HG02798 (cell line): Measurements from ENCODE around the gene MCC.

Source experiments
- ATAC-seq: cut with Tn5 transposase; IDR thresholded peaks from one replicate; pipeline ENCODE4 v1.9.1; 2021; ENCODE audit warnings: mild to moderate bottlenecking; ENCODE audit not compliant: unreplicated experiment, poor library complexity

The MCC gene

DNA sequence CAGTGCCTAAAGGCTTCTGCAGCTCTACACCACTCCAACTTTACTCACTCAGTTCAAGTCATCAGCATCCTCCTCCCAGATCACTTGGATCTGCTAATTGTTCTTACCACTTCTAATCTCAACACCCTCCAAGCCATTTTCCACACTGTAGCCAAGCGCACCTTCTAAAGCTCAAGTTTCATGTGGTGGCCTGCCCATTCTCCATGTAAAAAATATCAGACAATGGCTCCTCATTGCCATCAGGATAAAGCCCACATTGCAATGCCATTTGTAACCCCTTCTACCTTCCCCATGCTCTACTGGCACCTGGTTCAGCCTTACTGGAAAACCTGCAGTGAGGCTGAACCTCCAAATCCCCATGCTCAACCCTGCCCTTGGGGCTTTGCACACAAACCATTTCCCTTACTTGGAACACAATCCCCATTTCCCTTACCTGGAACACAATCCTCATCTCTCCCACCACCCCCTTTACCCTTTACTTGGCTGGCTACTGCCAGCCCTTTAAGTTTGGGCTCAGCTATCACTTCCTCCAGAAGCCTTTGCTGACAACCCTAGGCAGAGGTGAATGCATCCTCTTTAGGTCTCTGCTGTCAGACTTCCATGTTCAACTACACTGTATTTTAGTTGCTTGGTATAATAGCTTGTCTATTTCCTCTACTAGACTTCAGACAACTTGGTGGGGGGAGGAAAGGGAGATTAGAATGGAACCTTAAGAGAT, 273.5 kb downstream of the MCC start:
- ATAC-seq = no peak

DNA sequence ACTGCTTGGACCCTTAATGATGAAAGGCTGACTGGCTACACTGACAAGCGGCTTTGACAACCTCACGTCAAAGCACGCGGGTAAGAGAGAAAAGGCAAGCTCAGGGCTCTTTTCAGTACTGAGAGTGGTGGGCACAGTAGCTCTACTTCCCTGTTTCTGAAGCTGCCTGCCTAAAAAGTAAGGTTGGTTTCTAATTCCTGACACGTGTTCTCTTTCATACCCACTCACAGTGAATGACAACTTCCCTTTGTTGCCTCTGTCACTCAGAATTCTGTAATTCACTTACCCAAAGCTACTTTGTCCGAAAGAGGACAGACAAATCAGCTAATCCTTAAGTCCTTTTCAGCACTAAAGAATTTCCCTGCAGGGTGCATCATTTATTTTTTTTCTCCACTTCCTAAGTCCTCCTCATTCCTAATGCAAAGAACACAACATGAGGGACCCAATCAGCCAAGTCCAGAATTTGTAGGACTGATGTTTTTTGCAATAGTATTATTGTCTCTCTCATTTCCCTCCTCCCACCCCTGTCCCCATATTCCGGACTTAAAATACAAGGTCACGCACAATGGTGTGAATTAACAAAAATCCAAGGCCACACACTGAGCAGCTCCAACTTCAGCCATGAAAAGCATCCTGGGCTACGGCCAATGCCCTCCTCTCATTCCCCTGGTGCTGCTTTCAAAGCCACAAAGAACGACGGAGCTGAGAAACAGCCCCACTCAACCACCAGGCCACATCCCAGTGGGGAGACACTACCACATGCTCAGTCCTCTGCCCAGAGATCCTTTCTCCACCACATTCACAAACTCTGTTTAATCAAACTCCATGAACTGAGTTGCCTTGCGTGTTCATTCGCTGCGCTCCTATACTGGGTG, 274.5 kb downstream of the MCC start:
- ATAC-seq = no peak

DNA sequence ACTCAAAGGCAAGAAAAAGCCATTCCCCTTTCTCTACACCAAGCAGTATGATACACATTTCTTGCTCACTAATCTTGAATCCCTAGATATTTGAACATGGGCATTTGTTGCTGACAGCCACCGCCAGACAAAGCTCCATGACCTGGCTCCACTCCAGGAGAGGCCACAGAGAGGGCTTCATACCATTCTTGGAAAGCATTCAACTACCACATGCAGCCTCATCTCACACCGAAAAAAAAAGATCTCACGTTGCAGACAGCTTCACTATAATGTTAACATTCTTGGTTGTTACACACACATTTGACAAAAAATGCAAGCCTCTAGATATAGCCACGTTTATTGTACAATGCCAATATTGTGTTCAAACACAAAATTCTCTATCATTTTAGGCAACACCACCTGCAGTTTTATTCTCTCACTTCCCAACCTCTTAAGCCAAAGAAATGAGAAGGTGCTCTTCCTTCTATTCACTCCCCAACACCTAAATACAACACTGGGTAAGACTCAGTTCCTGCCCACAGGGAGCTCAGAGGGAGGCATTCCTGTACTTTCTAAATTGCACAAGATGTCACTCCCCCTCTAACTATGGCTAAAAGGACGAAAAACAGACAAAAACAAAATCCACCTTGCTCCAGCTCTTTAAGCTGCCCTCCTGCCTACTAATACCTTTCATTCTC, 275.9 kb downstream of the MCC start:
- ATAC-seq = no peak

DNA sequence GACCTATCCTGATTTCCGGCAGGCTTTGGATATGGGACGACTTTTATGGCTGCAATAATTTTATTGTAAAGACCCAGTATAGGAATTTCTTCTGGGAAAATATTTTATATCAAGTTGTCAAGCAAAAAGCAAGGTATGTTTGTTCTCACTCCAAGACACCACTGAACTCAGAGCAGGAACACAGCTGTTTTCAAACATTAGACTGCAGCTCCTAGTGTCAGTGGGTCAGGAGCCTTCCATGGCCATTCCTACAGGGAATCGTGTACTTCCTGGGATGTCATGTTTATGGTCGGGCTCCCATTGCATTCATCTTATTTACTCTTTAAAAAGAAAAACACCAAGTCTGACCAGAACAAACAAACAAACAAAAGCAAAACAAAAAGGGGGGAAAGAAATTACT, 278.8 kb downstream of the MCC start:
- ATAC-seq = no peak

DNA sequence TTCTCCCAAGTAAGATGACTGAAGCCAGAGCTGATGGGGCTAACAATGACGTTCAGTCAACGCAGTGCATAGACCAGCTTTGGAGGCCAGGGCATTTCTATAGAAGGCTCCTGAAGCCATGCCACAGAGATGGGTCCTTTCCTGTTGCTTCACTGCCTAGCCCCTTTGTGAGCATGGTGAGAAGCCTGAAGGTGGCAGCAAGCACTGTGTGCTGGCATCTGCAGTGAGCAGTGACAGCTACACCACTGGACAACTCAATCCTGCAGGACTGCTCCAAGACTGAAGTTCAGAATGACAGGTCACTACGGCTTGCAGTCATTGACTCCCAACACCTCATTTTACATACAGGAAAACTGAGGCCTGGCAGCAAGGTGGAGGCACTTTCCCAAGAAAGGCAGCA, 282.4 kb downstream of the MCC start:
- ATAC-seq = no peak

DNA sequence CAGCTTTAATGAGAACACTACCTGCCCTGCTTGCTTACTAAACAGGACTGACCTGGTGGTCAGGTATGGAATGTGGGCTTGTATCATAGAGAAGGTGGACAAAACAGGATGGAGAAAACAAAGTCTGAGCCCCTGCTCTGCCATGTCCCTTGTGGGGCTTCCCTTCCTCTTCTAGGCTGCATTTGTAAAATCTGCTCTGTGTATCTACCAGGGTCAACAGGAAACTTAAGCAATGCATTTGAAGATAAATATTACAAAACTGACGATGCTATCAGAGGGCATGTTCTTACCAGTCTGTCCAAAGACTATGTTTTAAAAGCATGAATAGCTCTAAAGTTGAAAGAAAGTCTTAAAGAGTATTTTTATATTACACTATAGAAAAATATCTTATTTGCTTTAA, 282.9 kb downstream of the MCC start:
- ATAC-seq = no peak

DNA sequence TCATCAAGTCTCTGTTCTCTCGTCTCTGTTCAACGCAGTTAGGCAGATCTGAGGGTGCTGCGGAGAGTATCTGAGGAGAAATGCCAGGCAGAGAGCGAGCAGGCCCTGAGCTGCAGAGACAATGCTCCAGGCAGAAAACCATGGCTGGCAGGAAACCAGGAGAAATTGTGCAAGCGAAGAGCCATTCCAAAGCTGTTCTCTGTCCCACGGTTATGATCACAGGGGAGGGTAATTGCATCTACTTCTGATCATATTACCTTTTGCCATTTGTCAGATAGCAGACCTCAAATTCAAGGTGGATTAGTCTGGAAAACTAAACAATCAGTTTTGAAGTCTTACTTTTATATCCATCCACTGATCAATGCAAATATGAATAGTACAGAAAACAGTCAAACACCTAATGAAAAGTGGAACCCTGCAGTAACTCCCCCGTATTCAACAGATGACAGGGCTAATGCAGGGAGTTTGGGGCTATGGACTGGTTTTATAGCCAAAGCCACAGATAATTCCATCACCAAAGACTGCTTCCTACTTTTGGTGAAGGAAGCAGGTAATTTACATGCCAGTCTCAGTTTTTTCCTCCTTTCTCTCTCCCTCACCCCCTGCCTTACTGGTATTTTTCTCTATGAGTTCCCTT, 283.6 kb downstream of the MCC start:
- ATAC-seq = no peak

DNA sequence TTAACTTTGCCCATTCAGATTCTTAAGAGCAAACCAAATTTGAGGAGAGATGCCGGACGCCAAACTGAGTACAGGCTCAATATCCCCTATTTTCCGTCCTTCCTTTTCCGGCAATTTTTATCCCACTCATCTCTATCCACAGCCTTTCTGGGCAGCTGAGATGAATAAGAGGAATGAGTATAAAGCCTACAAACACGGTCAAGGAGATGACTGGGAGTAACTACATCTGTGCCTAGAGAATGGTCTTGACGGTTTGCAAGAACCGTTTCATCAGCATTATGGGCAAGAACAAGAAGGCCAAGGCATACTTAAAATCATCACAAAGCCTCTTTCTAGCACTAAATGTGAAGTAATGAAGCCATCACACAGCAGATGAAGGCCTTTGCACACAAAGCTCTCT, 284.3 kb downstream of the MCC start:
- no peak for ATAC-seq

DNA sequence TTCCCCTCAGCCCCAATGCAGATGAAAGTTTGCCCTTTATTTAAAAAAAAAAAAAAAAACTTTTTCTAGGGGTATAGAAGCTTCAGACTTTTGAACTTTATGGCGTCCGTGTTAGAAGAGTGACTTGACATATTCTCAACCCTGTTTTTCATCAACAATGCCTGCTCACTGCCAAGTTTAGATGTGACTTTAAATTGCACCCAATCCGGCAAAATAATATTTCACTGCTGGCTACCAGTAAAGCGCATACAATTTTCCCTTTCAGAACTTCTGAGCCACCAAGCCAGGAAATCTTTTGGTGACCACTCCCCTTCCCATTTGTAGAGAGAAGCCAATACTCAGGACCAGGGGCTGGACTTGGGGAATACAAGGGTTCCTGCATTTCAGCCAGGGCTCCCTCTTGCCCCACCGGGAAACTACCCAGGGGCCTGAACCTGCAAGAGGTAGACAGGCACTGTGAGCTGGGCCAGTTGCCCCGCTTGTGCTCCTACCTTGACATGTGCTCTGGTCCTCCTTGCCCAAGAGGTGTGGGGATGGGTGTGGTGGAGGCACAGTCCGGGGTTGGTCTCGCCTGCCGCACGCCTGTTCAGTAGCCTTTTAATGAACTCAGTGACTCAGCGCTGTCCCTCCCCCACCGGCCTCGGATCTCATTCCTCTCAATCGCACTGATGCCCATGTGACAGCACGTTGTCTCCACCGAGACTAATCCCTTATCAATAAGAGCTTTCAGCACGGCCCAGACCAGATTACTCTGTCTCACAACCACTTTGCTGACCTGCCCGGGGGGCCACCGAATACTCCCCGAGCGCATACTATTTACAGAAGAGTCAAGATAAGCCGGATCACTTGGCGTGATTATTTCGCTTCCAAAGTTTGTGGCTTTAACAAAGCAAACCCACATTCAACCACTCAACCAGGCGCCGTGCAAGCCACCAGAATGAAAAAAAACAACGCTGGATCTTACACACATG, 285.2 kb downstream of the MCC start:
- ATAC-seq = no peak

DNA sequence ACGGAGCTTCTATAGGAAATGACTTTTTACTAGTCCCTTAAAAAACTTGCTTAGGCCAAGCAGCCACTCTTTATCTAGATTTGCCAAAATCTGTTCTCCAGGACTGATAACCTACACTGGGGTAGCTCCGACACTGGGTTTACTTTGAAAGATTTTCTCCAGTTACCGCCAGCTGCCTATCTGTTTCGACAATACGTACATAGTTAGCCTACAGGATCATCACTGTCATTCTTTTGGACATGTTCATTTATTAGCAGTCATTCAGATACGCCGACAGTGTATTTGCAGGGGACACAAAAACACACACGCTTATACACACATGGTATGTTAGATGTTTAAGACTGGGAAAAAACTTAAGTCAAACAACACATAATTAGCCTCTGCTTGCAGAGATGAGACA, 286.0 kb downstream of the MCC start:
- no peak for ATAC-seq

DNA sequence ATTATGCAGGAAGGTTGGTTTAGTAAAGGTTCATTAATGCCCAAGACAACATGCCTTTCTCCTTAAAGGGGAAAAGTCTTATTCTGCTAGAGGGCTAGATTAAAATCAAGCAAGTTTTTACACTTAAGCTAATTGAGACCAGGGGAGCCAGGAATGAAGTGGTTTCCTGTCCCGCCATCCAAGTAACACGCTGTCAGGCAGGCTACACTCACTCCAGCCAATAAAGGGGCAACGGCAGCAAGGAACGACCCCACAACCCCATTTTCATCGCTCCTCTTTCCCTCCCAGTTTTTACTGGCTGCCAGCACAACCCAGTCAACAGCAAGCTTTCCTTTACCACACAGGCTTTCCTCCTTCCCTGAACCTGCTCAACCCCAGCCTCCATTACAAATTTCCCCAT, 286.5 kb downstream of the MCC start:
- no peak for ATAC-seq

DNA sequence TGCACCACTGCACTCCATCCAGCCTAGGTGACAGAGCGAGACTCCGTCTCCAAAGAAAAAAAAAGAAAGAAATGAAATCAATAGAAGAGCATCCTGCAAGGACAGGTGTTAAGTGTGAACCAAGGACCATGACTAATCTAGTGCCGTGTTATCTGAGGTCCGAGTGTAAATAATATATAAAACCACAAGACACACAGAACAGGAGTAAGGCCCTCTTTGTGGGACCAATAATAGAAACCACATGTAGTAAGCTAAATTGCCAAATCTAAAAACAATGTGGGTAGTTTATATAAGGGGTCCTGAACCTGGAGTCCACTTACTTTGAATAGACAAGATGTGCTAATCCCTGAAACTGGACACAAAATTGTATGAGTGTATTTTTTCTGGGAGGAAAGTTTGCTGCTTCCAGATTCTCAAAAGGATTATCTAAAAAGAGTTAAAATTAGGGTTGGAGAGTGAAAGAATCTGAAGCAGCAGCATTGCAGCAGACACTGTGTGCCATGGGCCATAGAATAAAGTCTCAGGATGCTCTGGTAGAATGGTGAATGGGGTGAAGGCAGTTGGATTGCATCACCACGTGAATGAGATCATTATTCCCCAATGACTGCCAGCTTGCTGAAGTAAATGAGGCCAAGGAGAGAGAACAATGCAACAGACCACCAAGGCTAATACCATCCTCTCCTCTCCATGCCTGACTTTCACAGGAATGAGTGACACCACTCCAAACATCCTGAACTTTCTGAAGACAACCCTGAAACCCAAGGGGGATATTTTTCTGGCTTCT, 288.9 kb downstream of the MCC start:
- ATAC-seq = no peak

DNA sequence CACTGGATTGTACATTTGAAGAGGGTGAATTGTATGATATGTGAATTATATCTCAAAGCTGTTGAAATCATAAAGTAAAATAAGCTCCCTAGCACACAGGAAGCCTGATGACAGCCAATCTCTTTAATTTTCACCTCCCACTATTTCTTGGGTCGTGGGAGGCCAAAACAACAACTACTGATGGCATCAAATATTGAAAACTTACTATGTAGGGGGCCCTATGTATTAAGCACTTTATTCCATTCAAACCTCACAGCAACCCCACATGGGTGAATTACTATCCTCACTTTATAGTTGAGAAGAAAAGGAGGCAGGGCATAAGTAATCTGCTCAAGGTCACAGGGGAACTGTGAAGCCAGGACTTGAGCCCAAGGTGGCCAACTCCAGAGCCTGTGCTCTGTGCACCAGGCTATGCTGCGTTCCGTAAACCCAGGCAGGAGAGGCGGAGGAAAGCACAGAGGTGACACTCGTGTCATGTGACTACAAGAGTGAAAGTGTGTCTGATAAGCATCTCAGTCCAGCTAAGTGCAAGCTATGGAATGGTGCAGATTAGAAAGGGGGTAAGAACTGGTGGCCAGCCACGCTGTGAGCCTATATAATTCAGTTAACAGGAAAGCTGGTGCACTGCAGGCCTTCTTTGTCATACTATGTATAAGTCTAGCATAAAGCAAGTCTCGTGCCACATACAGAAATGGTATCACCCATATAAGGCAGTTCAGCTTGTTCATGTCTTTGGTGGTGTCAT, 290.6 kb downstream of the MCC start:
- no peak for ATAC-seq

DNA sequence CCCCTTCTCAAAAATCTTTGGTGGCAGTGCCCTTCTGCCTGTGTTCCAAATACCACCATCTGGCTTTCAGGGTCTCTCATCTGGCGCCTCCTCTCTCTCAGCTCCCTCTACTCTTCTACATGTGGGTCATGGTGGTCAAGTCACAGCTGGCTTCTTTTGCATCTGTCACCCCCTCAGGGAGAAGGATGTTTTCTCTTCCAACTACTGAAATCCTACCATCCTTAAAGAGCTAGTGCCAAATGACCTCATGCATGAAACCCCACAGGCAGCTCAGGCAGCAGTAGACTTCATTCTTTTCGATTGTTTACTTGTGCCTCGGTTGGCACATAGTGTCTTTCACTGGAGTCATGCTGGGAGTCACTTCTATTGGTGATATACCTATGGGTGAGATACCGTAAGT, 292.5 kb downstream of the MCC start:
- no peak for ATAC-seq

DNA sequence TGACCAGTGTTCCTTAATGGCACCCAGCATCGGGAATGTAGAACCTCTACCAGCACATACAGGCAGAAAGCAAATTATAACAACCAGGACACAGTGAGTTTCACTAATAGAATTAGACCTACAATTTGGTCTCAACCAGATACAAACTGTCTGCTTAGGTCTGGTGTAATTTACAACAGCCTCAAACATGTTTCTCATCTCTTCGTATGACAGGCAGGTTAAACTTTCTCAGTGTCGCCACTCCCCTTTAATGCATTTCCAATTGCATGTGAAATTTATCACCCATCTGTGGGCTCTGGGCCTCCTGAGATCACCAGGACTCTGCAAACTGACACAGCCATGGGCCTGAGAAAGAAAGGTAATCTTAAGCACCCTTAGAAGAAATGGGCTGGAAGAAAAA, 293.0 kb downstream of the MCC start:
- no peak for ATAC-seq

DNA sequence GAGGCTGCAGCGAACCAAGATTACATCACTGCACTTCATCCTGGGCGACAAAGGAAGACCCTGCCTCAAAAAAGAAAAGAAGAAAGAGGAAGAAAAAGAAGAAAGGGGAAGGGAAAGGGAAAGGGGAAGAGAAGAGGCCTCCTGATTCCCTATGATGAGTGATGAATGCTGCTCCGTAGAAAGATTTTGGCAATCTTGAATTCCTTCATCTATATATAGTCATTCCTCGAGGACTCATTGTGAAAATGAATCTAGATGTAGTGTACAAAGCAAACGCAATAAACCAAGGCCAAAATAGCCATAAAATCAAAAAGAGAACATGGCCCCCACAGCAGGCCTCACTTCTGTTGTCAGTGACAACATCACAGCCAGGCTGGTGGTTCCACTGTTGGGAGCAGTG, 293.7 kb downstream of the MCC start:
- ATAC-seq = no peak

DNA sequence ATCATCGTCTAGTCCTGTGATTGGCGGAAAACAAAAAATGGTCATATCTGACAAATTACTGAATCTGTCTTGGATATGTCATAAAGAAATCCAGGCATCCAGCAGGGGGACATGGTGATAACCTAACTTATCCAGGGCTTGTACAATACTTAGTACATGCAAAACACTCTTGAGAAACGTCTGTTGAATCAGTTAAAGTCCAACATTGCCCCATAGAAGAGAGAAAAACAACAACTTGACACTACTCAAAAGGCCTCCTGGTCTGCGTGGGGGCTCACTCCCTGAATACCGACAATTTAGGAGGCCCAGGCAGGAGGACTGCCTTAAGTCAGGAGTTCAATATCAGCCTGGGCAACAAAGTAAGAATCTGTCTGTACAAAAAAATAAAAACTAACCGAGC, 294.1 kb downstream of the MCC start:
- ATAC-seq = no peak

DNA sequence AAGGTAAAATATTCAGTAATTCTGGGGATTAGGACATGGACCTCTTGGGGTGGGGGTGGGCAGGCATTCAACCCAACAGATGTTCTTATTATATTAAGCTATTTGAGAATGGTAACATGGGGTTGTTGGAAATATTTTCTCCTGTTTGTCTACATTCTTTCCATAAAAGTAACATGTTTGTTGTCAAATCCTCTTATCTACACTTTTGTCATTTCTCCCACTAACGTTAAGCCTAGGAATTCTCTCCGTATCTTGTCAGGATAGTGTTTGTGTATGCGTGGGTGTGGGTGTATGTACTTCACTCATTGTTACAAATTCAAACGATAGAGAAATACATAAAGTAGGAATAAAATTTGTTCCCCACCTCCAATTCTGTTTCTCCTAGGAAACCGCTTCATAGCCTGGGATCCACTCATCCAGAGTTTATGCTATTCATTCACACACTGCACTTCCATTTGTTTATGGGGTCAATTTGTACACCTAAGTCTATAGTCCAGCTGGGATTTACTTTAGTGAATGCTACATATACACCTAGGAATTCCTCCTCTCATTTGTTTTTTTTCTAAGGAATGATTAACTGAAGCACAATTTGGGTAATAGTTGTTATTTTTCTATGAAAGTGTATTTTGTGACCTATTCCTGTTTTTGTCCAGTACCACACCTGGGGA, 294.8 kb downstream of the MCC start:
- ATAC-seq = no peak
